Measurements from ENCODE around the gene PCDHB13.

DNA sequence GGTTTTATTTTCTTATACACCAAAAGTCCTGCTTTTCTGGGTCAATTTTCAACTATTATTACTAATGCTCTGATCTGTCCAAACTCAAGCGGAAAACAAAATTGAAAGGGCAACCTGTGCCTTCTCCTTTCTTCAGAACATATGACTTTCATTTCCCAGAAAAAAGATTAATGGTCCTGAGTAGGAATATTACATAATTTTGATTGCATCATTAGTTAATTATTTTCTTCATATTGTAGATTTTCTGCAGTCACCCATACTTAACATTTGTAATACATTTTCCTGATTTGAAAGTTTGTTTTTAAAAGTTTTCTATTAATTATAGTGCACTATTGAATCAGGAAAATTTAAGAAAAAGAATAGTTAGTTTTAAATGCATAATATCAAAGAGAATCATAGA lies 37.8 kb upstream of the PCDHB13 start:
- no peak for TF ChIP-seq CTCF (IDR thresholded peaks at IDR 0.05)
- TF ChIP-seq POLR2A (IDR thresholded peaks at IDR 0.05): no peak
- no peak for TF ChIP-seq EP300 (IDR thresholded peaks at IDR 0.05)
